LHCN-M2 (cell line): ENCODE results near the gene VAV3. TPM values are rescaled to one million over a fixed set of nuclear protein-coding genes. Genes with fewer than 3 reads are reported as not detected.
A peak's percentile ranks its signal among the peaks of the same experiment; 100 is the strongest.

Experiments used
- DNase-seq: peaks from one replicate; pipeline ENCODE4 v3.0.0-alpha.2; 2012; ENCODE audit warnings: low read depth
- total RNA-seq: library from RNA; depleted of rRNA; stranded (reverse); fragments of >200 nt; gene quantifications from 2 replicates; pipeline ENCODE4 v1.2.3, GENCODE V29; 2014

Gene VAV3
- total RNA-seq, 1 experiment from 2014 or later, result 1.4 TPM

DNA sequence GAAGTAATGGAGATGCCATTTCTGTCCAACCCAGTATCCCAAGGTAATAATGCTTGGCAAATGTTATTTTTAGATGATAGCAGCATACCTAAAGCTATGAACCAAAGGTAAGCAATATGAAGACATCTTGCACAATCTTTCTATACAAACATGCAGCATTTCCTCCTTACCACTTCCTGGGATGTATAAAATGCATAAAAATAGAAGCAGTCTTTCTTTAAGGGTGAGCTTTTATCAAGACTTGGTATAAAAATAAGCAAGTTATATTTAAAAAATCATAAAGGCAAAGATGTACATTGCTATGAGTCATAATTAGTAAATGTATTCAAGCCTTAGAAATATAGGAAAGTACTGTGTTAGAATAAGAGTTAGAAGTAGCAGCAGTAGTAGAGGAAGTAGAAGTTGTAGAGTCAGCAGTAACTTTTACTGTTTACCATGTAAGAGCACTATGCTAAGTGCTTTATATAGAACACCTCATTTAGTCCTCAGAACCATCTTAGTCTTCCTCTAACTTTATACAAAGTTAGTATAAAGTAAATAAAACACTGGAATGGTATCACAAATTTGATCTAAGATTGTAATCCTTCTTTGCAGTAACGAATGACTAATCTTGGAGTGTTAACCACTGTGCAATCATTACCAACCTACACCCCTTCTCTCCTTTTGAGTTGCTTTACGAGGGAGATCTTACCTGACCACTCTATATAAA, 371.3 kb downstream of the VAV3 start:
- DNase-seq, result no peak

DNA sequence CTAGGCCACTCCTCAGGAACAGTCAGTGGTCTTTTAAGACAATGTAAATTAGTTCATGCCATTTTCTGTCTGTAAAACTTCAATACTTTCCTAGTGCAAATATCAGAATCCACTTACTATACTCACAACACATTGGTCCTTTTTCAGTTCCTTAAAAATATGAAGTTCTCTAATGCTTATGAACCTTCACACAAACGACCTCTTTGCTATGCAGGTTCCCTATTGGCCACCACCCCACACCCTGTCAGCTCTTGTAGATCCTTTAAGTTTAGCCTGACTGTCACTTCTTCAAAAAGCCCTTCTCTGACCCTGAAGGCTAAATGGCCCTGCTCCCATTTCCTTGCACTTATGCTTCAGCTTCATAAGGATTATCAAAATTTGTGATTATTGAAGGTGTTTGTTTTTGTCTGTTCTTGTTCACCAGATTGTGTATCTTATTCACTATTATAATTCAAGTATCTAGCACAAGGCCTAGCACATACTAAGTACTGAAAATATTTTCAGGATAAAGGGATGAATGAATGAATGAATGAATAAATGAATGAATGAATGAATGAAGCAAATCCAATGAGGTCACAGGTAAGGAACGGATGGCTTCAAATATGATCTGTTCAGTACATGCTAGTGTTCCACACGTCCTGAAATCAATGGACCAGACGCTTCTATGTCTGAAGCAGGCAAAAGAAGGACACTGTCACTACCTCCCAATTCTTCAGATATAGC, 373.9 kb downstream of the VAV3 start:
- no peak for DNase-seq

DNA sequence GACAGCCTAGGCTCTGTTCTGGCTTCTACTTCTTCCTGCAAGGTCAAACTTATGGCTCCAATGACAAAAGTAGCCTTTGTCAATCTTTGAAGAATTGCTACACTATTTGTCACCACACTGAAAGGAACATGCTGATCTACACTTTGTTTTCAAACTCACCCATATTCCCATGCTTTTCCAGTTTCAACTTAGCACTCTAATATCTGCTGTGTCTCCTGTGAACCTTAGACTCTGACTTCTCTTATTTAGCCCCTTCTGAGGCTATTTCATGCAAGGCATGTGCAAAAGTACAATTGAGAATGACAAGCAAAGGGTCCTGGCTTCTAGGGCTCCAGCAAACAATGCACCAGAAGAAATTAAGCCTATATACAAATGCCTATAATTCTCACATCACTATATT, 374.9 kb downstream of the VAV3 start:
- DNase-seq, result no peak

DNA sequence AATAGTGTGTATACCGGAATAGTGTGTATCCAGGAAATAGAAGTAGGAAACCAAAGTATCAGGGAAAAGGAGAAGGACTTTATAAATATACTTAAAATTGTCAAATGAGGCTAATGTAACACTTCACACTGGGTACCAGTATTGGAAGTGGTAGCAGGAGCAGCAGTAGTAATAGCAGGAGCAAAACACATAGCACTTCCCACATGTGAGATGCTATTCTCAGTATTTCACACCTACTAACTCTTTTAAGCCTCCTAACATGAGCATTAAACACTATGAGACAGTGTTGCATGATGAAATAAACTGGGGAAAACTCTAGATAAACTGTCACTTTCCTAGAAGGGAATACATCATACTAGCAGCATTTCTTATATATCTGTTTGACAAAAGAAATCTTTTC, 376.7 kb downstream of the VAV3 start:
- DNase-seq, result no peak

DNA sequence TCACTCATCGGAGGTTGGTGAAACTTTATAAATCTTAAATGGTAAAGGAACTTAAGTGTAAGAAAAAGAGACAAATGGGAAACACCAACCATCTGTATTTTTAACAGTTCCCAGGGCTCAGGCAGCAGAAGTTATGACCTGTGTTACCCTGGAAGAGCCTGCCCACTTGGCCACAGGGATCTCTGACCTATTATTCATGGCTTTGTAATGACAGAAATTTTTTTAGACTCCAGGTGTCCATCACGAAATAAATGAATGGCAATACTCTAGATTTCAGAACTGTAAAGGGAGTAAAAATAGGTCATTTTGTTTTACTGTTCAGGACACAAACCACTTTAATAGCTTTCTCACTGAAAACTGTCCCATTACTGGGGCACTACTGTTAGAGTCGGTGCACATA, 389.8 kb downstream of the VAV3 start:
- peak; percentile 21 for DNase-seq

DNA sequence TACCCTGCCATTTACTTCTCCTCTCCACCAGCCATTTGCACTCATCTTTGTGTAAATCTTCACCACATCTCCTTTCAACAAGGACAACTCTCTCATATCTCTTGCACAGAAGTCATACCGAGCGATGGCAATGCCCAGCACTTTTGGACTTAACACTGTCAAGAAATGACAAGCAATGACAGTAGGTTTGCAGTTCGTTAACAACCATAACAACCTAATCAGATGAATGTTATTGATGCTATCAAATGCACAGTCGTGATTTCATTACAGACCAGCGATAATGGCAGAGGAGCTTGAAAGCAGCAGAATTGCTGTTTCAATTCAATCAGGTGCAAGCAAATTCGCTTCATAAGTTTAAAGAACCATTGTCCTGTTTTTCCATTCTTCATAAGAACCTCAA, 390.9 kb downstream of the VAV3 start:
- DNase-seq, result no peak

DNA sequence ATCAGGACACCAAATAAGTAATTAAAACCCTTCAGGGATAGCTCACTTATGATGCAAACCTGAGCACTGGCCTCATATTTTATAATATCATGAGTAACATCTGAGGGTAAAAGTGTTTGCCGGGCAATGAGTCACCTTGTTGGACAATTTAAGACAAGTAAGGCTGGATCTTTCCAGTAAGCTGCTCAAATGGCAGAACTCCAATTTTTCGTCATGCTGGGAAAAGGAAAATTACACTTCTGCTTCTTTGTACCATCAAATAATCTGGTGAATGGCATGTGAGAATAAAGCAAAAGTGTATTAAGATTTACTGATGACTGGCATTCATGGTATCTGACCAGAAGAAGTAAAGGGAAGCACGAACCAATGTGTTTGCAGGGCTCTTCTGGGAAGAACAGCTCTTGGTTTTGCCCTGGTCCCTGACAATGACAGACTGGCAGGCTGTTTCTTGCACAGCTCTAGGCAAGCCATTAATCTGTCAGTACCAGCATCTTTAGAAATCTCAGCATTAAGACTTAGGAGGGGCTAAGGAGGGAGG, 392.2 kb downstream of the VAV3 start:
- peak; percentile 80 for DNase-seq

DNA sequence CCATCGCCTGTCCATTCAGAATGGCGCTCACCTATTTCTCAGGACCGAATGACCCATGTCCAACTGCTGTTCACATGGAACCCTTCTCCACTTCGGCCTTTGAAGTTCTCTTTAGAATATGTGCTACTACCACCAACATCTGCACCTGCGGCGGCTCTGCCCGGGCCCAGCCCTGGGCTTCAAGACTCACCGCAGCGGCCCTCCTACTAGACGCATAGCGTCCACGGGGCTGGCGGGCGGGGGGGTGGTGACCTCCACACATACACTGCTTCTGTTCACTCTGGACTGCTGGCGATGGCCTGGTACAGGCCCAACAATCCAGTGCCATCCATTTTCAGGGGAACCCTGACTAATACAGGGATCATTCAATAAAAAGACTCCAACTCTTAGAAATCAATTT, 394.2 kb downstream of the VAV3 start:
- DNase-seq, result no peak

DNA sequence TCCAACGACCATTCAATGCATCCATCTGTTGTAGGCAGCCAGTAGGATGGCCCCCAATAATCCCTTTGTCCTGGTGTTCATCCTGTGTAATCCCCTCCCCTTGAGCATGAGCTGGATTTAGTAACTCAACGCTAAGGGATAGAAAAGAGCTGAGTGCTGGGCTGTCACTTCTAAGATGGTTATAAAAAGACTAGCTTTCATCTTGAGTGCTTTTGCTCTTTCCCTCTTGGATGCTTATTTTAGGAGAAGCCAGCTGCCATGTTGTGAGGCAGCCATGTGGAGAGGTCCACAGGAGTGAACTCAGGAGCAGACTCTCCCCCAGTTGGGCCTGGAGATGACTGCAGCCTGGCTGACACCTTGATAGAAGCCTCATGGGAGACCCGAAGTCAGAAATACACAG, 401.5 kb downstream of the VAV3 start:
- DNase-seq, result no peak

DNA sequence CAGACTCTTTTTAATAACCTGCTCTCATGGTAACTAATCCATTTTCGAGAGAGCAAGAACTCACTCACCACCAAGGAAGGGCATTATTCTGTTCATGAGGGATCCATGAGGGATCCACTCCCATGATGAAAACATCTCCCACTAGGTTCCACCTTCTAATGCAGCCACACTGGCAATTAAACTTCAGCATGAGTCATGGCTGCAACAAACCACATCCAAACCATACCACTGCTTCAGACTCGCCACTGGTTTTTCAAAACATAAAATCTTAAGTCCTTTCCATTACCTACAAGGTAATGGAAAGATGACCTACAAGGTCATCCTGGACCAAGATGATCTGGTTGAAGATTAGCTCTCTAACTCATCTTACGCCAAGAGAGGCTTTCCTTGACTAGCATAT, 405.1 kb downstream of the VAV3 start:
- peak; percentile 28 for DNase-seq

DNA sequence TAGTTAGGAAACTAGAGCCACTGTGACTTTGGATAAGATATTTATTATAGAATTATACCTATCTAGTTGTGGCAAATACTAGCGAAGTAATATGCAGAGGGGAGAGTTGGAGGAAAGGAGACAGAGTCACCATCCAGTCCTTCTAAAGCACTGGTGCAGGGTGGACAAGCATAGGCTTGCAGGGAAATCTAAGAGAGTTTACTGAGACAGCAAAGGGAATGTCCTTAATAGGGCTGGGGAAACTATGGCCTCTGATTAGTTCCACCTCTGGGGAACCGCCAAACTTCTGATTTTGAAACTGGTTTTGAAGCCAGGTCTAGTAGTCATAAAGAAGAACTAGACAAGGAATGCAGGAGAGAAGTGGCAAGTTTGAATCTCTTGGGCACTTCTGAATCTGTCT, 407.9 kb downstream of the VAV3 start:
- no peak for DNase-seq

DNA sequence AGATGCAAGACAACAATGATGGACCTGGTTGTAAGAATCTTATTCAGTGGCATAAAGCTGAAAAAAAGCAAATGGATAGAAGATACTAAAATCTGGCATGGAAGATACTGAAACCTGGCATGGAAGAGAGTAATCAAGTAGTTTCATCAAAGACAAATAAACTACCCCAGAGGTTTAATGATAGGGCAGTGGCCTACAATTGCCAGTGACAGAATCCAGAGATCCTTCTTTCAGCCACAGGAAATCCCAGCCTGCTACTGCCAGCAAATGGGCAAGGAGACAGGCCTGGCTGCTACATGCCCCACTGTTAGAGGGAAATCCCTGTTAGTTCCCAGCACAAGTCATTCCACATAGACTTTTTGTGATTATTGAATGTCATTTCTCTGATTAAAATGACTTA, 409.4 kb downstream of the VAV3 start:
- no peak for DNase-seq

DNA sequence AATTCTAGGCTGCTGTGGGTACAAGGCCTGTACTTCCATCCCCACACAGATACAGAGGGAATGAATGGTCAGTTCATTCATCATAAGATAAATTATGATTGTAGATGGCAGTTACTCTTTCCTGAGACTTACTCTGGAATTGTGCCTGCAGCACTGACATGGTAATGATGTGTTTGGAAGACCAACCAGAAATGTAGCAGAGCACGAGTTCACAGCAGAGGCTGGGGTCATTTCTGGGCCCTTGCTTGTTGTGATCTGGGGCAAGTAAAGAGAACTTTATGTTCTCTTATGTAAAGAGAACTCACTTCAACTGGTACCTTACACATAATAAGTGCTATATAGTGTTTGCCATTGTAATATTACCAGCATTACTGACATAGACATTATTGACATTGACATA, 412.2 kb downstream of the VAV3 start:
- no peak for DNase-seq

DNA sequence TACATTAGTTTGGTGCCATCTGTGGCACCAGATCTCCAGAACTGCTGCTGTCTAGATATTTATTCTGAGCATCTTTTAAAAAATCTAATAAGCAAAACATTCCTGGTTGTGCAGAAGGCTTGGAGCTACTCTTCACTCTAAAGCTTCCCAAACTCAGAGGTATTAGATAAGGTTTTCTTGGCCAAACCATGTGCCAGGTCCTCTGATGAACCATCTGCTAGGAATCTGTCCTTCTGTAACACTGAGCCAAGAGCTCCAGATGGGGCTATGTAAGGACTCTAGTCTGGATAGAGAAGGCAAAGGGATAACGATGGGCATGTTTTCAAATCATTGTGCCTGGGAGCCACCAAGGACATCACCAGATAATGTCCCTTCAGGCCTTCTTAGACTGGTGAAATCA, 413.5 kb downstream of the VAV3 start:
- DNase-seq, result no peak

DNA sequence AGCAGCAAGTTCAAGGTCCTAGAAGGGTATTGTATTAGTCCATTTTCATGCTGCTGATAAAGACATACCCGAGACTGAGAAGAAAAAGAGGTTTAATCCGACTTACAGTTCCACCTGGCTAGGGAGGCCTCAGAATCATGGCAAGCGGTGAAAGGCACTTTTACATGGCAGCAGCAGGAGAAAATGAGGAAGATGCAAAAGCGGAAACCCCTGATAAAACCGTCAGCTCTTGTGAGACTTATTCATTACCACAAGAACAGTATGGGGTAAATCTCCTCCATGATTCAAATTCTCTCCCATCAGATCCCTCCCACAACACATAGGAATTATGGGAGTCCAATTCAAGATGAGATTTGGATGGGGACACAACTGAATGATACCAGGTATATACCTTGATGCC, 414.6 kb downstream of the VAV3 start:
- DNase-seq, result no peak

DNA sequence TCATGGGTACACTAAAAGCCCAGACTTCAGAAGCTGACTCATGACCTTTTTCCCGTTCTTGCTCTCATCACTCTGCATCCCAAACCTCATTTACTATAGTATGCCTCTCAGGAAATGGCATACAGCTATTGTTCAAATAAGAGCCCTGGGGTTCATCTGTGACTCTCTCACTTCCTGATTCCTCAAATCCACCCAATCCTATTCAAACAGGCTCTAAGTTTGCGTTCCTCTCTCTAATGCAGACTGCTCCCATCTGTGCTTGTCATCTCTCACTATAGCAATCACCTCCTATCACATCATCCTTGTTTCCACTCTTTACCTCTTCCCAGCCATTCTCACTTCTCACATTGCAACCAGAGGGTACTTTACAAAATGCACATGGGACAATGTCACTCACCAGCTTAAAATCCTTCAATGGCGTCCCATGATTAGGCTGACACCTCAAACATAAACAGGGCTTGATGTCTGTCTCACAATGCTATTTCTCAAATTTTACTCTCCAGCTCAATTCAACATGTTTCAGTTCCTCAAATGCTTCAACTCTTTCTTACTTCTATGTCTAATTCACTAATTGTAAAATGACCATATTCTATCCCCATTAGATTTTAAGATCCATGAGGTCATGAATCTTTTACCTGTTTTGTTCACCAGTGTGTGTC, 415.7 kb downstream of the VAV3 start:
- no peak for DNase-seq

DNA sequence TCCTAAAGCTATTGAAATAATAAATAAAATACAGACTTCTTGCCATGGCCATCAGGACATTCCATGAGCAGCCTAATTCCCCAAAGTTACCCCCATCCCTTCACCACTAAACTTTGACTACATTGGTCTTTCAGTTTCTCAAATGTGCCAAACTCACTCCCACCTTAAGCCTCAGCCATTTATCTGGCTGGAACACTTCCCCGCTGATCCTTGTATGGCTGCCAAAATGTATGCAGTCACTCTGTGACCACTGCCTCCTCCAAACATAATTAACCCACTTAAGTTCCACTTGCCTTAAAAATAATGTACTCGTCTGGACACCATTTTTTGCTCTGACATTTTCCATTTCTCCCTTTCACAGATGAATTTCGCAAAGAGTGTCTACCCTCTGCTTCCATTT, 416.7 kb downstream of the VAV3 start:
- DNase-seq, result no peak

DNA sequence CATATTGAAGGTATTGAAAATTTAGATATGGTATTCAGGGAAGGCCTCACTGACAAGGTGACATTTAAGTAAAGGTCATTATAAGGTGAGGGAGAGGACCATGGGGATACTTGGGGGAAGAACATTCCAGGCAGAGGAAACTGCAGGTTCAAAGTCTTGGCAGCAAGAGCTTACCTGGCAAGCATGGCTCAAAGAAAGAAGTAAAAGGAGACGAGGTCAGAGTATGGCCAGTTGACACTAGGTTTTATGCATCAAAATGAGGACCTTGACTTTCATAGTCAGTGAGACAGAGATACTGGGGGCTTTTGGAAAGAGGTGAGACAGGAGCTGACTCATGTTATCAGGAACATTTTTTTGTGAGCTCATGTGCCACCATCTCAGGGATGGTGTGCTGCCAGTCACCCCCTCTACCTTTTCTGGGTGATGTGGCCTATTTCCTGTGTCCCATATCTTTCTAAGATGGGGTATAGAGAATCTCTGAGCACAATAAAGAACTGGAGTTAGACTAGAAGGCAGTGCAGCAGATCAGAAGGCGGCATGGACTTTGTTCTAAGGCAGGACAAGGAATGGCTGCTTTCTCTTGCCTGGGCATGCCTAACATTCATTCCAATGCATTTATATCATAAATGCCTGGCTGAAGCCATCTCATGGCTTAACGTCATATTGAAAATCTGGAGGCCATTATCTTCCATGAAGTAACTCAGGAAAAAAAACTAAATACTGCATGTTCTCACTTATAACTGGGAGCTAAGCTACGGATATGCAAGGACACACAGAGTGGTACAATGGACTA, 417.4 kb downstream of the VAV3 start:
- DNase-seq, result no peak

DNA sequence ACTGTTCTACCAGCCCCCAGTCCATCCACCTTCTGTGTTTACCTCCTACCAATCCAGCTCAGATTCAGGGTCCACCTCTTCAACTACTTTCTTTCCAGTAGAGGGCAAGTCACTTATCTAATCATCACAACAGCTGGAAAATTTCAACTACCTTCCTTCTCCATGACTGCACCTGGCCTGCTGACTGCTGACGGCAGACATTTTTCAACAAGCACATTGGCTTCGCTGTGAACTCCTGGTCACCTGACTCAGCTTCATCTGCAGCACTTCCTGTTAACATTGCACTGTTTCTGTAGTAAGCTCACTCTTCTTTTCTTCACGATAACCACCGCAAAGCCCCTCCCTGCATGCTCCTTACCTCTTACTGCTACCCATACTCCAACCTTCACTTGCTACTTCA, 418.4 kb downstream of the VAV3 start:
- no peak for DNase-seq

DNA sequence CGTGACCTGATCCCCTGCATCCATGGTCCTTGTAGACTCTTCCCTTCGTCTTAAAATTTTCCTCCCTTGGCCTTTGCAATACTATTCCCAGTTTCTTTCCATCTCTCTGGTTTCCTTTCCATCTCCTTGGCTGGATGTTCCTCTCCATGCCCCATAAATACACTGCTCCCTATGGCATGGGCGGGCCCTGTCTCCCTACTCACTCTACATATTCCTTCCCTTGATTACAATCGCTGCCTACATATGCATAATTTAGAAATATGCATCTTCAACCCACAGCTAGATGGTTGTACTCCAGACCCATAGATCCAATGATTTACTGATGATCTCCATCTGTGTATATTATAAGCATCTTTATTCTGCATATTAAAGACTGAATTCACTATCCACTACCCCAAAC, 419.1 kb downstream of the VAV3 start:
- no peak for DNase-seq

DNA sequence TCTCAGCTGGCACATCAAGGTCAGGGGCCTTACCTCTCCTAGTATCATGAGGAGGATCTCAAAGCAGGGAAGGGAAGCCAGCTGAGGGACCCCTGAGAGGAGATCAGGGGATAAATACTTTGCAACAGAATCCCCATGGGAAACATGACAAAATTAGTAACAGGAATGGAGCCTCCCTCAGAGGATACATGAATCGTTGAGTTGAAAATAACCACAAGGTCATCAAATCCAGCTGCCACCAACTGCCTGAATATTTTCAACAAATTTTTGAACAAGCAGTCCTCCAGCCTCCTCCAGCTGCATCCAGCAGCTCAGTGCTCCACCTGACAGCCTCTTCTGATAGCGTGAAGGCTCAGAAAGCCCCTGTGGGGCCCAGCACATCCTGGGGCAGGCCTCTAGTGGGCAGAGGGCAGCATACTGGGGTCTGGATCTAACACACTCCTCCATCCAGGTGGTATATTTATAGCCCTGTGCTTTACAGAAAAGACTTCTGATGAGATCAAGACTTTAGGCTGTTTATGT, 419.9 kb downstream of the VAV3 start:
- peak; percentile 27 for DNase-seq

DNA sequence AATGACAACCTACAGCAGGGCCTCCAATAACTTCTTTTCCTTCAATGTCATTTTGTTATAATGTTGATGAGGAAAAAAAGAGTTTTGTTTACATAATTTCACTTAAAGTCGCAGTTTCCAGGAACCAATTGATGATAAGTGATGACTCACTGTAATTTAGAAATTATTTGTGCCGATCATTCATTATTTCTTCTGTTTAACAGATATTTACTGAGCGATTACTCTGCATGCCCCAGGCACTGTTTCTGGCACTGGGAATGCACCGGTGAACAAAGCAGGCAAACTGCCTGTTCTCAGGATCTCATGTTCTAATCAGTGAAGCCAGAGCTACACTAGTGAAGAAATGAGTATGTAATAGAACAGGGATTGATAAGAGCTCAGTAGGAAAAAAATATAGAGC, 420.7 kb downstream of the VAV3 start:
- no peak for DNase-seq
